ENCODE data around the gene DHH. TPM values are rescaled to one million over a fixed set of nuclear protein-coding genes. Genes with fewer than 3 reads are reported as not detected.
"Not testable (repeated sequence)": the region's sequence is repeated elsewhere in the genome, so short reads cannot be mapped to it uniquely, and the experiment has no call there.

The DHH gene
- total RNA-seq, result under 1 TPM; 0.24 to 0.31 TPM

DNA sequence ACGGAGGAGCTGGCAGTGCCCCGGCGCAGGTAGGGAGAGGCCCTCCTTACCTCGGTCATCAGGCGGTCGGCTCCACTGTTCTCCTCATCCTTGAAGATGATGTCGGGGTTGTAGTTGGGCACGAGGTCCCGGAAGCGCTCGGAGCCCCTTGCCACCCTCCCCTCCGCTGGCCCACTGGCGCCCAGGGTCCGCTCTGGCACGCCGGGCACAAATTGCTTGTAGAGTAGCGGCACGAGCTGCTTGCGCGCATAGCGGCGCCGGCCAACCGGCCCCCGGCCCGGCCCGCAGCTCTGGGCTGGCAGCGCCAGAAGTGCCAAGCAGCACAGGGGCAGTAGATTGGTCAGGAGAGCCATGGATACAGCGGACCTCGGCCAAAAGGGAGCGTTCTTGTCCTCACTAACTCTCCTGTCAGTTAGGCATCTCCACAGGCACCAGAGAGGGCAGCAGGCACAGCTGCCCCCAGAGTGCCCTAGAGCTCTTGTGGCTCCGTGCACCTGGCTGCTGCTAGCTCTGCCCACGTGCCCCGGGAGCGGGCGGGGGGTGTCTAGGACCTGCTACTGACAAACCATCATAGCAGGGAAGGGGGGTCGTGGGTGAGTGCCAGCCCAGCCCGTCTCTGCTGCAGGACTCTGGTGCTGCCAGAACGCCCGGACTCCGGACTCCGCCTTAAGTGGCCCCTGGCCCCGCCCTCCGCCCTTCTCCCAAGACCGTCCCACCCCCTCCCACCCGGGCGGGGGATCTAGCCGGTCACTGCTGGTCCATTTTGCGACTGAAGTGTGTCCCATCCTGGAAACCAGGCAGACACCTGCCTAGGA lies at the start of gene DHH:
DHH (minus strand) TSS at position 642 of the 815 bp plus-strand sequence; CDS start at position 353, 289 bp downstream.
- Mint-ChIP-seq H3K36me3 (peaks cover 7% of the 10 kb centered on the region), H3K9me3 (no peaks in the 10 kb centered on the region), H3K27me3 (peaks cover 24 to 32% of the 10 kb centered on the region in 2 donors), H3K27ac (peak within 1 kb of the TSS in 1 of 2 donors; percentile 36), H3K4me3 (peak within 1 kb of the TSS; percentile 30), H3K4me1 (ENCODE audit: low read depth in 2 of 2) (peaks cover 22 to 36% of the 10 kb centered on the region in 2 donors)
- no peak for DNase-seq (ENCODE audit: low spot score)
- no peak for ATAC-seq

DNA sequence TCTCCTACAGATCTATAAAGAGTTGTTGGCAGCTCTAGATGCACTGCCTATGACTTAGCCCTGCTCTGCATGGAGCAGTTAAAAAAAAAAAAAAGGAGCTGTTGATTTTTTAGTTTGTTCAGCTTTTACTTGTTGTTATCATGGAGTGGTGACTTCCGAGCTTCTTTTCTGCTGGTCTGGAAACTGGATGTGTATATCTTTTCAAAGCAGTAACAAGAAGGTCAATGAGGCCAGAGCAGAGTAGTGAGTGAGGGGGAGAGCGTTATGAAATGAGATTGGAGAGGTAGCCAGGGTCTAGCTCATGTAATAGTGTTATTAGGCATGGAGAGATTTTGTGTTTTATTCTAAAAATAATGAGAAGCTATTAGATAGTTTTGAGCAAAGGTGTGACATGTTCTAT lies 49.8 kb upstream of the DHH start:
- ATAC-seq, result no peak
- H3K27me3 Mint-ChIP-seq, result no peaks in the 10 kb centered on the region
- peaks cover 4% of the 10 kb centered on the region for H3K36me3 Mint-ChIP-seq
- H3K27ac Mint-ChIP-seq, result no peak overlapping the region
- no peaks in the 10 kb centered on the region for H3K9me3 Mint-ChIP-seq
- no peak overlapping the region for H3K4me3 Mint-ChIP-seq
- no peaks in the 10 kb centered on the region for H3K4me1 Mint-ChIP-seq (ENCODE audit: low read depth in 2 of 2)
- no peak for DNase-seq (ENCODE audit: low spot score)

DNA sequence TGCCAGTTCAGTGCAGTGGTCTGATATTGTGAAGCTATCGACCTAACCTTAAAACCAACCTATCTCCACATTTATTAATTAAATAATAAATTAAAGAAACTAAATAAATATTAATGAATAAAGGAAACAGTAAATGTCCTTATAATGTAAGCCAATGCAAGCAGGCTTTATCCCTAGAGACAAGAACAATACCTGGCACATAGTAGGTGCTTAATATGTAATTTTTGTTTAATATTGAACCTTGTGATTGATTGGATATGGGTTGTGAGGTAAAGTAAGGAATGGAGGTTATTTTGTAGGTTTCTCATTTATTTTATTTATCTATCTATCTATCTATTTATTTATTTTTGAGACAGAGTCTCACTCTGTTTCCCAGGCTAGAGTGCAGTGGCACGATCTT lies 44.4 kb upstream of the DHH start:
- H3K36me3 Mint-ChIP-seq, result peaks cover 5% of the 10 kb centered on the region
- no peak overlapping the region for H3K4me3 Mint-ChIP-seq
- ATAC-seq (no peak), DNase-seq (ENCODE audit: low spot score) (no peak)
- no peak overlapping the region for H3K27ac Mint-ChIP-seq
- no peaks in the 10 kb centered on the region for H3K27me3 Mint-ChIP-seq
- no peaks in the 10 kb centered on the region for H3K4me1 Mint-ChIP-seq (ENCODE audit: low read depth in 2 of 2)
- no peaks in the 10 kb centered on the region for H3K9me3 Mint-ChIP-seq

DNA sequence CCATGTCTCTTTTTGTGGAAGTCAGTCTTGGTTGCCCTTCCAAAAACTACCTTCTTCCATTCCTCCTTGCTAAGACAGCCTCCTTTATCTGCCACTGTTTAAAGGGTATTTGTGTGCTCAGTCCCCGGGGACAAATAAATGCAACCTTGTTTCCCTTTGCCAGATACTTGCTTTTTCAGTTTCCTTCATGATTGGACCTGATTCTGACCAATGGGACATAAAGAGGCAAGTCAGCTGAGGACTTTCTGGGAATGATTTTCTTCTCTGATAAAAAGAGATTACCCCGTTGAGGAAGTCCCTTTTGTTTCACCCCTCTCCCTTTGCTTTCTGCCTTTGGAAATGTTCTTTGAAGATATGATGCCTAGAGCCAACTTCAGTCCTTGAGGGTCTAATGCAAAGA lies 44.0 kb upstream of the DHH start:
- no peak overlapping the region for H3K27ac Mint-ChIP-seq
- peaks cover 5% of the 10 kb centered on the region for H3K36me3 Mint-ChIP-seq
- no peaks in the 10 kb centered on the region for H3K4me1 Mint-ChIP-seq (ENCODE audit: low read depth in 2 of 2)
- no peaks in the 10 kb centered on the region for H3K9me3 Mint-ChIP-seq
- no peak for ATAC-seq
- no peak for DNase-seq (ENCODE audit: low spot score)
- no peaks in the 10 kb centered on the region for H3K27me3 Mint-ChIP-seq
- no peak overlapping the region for H3K4me3 Mint-ChIP-seq

DNA sequence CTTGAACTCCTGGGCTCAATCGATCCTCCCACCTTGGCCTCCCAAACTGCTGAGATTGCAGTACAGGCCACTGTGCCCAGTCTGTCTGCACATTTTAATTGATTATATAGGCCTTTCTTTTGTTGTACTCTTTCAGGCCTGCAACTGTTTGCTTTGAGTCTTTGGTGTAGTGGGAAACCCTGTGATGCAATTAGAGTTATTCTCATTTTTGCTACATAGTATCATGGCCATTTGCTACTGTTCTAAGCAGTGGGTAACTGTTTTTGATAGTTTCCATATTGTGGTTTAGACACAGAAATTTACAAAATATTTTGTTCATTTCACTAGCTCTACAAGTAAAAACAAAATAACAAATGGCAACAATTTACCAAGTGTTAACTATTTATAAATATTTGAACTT lies 42.9 kb upstream of the DHH start:
- H3K4me1 Mint-ChIP-seq (ENCODE audit: low read depth in 2 of 2), result no peaks in the 10 kb centered on the region
- H3K27me3 Mint-ChIP-seq, result no peaks in the 10 kb centered on the region
- ATAC-seq (no peak), DNase-seq (ENCODE audit: low spot score) (no peak)
- peaks cover 5% of the 10 kb centered on the region for H3K36me3 Mint-ChIP-seq
- no peak overlapping the region for H3K27ac Mint-ChIP-seq
- H3K4me3 Mint-ChIP-seq, result no peak overlapping the region
- H3K9me3 Mint-ChIP-seq, result no peaks in the 10 kb centered on the region

DNA sequence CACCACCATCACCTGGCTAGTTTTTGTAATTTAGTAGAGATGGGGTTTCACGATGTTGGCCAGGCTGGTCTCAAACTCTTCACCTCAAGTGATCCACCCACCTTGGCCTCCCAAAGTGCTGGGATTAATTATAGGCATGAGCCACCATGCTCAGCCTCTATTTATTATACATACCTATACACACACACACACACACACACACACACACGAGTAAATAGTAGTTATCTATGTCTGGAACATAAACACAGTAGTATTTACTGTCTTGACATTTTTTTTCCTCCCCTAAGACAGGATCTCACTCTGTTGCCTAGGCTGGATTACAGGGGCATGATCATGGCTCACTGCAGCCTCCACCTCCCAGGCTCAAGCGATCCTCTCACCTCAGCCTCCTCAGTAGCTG lies 42.4 kb upstream of the DHH start:
- DNase-seq (ENCODE audit: low spot score); H3K36me3 Mint-ChIP-seq; H3K27ac Mint-ChIP-seq; H3K4me1 Mint-ChIP-seq (ENCODE audit: low read depth in 2 of 2); ATAC-seq; H3K27me3 Mint-ChIP-seq; H3K9me3 Mint-ChIP-seq; H3K4me3 Mint-ChIP-seq: not testable (repeated sequence)

DNA sequence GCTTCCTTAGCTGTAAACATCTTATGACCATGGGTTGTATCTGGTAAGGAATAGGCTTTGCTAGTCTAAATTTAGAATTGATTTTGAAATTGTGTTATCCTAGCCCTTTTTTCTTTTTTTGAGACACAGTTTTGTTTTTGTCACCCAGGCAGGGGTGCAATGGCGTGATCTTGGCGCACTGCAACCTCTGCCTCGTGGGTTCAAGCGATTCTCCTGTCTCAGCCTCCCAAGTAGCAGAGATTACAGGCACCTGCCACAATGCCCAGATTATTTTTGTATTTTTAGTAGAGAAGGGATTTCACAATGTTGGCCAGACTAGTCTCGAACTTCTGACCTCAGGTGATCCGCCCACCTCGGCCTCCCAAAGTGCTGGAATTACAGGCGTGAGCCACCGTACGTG lies 39.0 kb upstream of the DHH start:
- no peak for ATAC-seq
- no peaks in the 10 kb centered on the region for H3K27me3 Mint-ChIP-seq
- H3K4me1 Mint-ChIP-seq (ENCODE audit: low read depth in 2 of 2), result peaks cover 28 to 32% of the 10 kb centered on the region in 2 donors
- no peaks in the 10 kb centered on the region for H3K9me3 Mint-ChIP-seq
- no peak overlapping the region for H3K27ac Mint-ChIP-seq
- H3K4me3 Mint-ChIP-seq, result peak overlapping the region; percentile 20
- no peak for DNase-seq (ENCODE audit: low spot score)
- H3K36me3 Mint-ChIP-seq, result peaks cover 10% of the 10 kb centered on the region

DNA sequence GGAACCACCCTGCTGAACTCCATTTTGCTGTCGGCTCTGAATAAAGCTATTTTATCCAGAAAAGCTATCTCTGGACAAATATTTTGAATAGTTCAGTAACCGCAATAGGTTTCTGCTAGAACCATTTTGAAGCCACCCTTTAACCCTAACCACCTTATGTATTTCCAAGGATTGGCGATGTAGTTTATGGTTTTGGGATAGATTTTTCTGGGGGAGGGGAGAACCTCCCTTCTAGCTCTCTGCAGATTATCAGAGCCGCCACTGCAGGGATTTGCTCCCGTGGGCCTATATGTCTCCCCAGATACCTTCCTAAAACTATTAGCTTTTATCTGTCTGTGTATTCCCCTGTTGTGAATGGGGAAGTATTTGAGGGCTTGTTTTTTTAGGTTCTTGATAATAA lies 38.4 kb upstream of the DHH start:
- Mint-ChIP-seq H3K27ac (no peak overlapping the region), H3K4me3 (no peak overlapping the region), H3K36me3 (peaks cover 11% of the 10 kb centered on the region), H3K27me3 (no peaks in the 10 kb centered on the region), H3K4me1 (ENCODE audit: low read depth in 2 of 2) (peaks cover 29 to 32% of the 10 kb centered on the region in 2 donors), H3K9me3 (no peaks in the 10 kb centered on the region)
- DNase-seq (ENCODE audit: low spot score) (no peak), ATAC-seq (no peak)

DNA sequence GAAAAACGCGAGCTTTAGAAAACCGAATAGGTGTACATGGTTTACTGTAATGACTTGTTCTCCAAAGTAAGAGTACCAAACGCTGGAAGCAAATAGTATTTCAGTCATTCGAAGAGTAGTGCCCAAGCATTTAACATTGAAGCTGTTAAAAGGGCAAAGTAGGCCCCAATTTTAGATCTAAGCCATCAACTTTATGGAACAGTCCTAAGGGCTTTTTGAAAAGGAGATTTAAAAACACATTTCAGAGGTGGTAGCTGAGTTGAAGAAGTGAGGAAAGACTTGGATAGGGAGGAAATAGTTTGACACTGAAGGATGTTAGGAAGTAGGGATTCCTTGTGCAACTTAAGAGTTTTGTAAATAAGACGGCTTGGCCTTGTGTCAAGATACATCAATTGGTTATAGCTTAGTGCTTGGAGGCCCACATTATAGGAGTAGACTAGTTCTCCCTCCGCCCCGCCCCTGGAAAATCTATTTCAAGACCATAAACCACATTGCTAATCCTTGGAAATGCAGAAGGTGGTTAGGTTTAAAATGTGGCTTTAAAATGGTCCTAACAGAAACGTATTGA lies 37.4 kb upstream of the DHH start:
- Mint-ChIP-seq H3K27ac (peak overlapping the region; percentile 98 to 100), H3K4me1 (ENCODE audit: low read depth in 2 of 2) (peaks cover 39 to 40% of the 10 kb centered on the region in 2 donors), H3K4me3 (peak overlapping the region; percentile 92), H3K27me3 (no peaks in the 10 kb centered on the region), H3K36me3 (peaks cover 20% of the 10 kb centered on the region), H3K9me3 (no peaks in the 10 kb centered on the region)
- DNase-seq (ENCODE audit: low spot score) (no peak), ATAC-seq (no peak)

DNA sequence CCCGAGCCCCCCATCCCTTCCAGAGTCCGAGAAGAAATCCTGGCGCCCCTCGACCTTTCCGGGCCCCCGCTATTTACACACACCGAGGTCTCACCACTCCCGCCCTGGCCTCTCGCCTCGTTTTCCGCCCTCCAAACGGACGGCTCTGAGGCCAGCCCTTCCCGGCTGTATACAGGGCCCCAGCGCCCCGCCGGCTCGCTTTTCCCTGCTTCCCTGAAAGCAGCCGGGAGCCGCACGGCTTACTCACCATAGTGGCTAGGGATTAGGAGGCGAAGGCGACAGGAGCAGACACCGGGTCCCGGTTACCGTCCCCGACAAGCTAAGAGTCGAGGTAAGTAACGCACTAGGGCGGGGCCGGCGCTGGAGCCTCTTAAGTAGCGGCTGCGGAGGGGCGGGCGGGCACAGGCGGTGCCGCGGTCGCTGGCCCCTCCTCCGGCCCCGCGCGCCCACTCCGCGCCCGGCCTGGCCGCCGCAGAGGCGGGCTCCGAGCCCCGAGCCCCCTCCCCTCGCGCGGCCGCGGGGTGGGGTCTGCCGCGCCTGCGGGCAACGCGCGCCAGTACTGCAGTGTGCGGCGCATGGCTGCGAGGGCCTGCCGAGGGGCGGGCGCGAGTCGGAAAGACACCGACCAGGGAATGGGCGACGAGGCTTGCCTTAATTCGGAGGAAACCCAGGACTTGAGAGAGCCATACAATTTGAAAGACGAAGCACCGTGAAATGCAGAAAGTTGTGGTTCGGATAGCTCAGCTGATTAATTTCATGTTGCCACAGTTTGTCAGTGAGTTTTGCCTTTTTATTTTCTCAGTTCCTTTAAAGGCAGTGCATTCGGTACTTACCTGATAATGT lies 36.7 kb upstream of the DHH start, which contains the start of gene TUBA1B:
TUBA1B (minus strand) TSS at position 345 of the 843 bp plus-strand sequence; CDS start at position 250, 95 bp downstream.
- H3K36me3 Mint-ChIP-seq, result peaks cover 22% of the 10 kb centered on the region
- peaks cover 41 to 43% of the 10 kb centered on the region in 2 donors for H3K4me1 Mint-ChIP-seq (ENCODE audit: low read depth in 2 of 2)
- no peaks in the 10 kb centered on the region for H3K27me3 Mint-ChIP-seq
- H3K27ac Mint-ChIP-seq, result peak within 1 kb of the TSS; percentile 98 to 100
- peak within 1 kb of the TSS; percentile 92 for H3K4me3 Mint-ChIP-seq
- H3K9me3 Mint-ChIP-seq, result no peaks in the 10 kb centered on the region
- DNase-seq (ENCODE audit: low spot score), result peak; percentile 93
- peak; percentile 88 to 91 for ATAC-seq

DNA sequence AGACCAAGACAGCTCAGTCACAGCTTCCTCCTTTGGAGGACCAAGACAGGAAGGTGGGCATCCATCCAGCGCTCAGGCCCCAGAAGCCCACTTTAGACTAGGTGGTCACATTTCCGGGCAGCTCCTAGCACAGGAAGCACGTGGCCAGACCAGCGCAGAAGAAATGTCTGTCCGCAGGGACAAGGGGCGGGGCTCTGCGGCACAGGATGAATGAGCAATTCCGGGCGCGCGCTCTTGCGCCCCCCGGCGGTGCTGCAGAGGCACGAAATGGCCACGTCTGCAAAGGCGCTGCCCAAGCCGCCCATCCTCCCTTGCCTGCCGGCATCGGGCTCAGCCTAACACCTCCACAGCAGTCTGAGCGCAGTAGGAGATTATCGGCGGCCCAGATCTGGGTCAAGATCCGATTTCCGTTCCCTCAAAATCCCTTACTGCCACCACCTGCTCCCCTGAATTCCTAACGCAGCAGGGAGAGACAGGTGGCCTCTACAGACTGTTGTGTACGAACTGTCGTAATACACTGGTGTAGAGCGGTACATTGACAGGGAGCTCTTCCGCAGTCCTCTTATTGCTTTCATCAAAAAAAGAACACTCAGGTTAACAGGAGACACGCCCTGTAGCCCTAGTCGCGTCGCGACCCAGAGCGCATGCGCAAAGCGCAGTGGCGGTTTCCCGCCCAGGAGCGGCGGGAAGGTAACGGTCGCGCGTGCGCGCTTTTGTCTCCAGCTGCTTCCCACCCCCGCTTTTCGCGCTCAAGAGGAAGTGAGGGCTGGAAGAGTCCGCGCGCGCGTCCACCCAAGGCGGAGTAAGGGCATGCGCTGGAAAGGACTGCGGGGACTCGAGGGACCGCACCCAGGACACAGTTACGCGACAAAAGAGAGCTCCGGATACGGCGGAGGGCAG lies 35.8 kb upstream of the DHH start:
- Mint-ChIP-seq H3K27me3 (no peaks in the 10 kb centered on the region), H3K4me1 (ENCODE audit: low read depth in 2 of 2) (peaks cover 41 to 43% of the 10 kb centered on the region in 2 donors), H3K9me3 (no peaks in the 10 kb centered on the region), H3K36me3 (peaks cover 22% of the 10 kb centered on the region), H3K27ac (peak overlapping the region; percentile 98 to 100), H3K4me3 (peak overlapping the region; percentile 92)
- DNase-seq (ENCODE audit: low spot score) (peak; percentile 96), ATAC-seq (peak; percentile 81 to 83)

DNA sequence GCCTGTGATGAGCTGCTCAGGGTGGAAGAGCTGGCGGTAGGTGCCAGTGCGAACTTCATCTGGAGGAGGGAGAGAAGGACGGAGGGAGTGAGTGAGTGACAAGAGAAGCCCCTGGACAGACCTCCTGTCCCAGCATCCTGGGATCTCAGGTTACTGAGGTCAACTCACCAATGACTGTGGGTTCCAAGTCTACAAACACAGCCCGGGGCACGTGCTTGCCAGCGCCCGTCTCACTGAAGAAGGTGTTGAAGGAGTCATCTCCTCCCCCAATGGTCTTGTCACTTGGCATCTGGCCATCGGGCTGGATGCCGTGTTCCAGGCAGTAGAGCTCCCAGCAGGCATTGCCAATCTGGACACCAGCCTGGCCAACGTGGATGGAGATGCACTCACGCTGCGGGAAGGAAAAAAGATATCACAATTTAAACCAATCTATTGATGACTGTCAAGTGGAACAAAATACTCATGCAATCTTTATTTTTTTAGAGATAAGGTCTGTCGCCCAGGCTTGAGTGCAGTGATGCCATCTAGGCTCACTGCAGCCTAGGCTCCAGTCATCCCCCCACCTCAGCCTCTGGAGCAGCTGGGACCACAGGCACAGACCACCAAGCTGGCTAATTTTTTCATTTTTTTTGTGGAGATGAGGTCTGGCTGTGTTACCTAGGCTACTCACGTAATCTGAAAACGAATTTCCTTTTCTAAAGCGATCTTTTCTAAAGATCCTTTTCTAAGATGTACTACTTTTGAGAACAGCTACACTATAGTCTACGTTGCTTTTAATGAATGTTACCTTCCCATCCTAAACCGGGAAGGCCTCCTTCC lies 34.9 kb upstream of the DHH start:
- Mint-ChIP-seq H3K4me3 (peak overlapping the region; percentile 92), H3K36me3 (peaks cover 22% of the 10 kb centered on the region), H3K27ac (peak overlapping the region; percentile 98 to 100), H3K9me3 (no peaks in the 10 kb centered on the region), H3K4me1 (ENCODE audit: low read depth in 2 of 2) (peaks cover 41 to 43% of the 10 kb centered on the region in 2 donors), H3K27me3 (no peaks in the 10 kb centered on the region)
- no peak for ATAC-seq
- no peak for DNase-seq (ENCODE audit: low spot score)
